GM12878 (cell line): ENCODE data around the gene HCCS. TPM values are rescaled to one million over a fixed set of nuclear protein-coding genes. Genes with fewer than 3 reads are reported as not detected.

Source experiments
- ATAC-seq: fragments of 200-7000 bp; cut with Tn5 transposase; 3 replicates; pipeline ENCODE4 v1.9.1; 2020; ENCODE audit warnings: mild to moderate bottlenecking, moderate library complexity
- BruUV-seq: library from RNA; stranded (reverse); fragments of 400-500 nt; replicated peaks from 2 replicates; lab custom pipeline; 2021; lab: Mats Ljungman, UMichigan
- CTCF ChIA-PET: fragments of 300-600 bp; sonication (Branson Sonifier 250); formaldehyde crosslinking; extraction: SDS; loops from one replicate; lab custom pipeline; 2021; ENCODE audit warnings: inconsistent platforms; lab: Yijun Ruan, JAX
- POLR2A ChIA-PET: fragments of 350-600 bp; formaldehyde crosslinking; extraction: SDS; loops from one replicate; lab custom pipeline; 2021; ENCODE audit warnings: inconsistent platforms; lab: Charles Lee
- RAD21 ChIA-PET: fragments of 300-600 bp; sonication (Branson Sonifier 250); formaldehyde crosslinking; loops from one replicate; lab custom pipeline; 2023; ENCODE audit warnings: antibody characterized with exemption; ENCODE audit not compliant: unreplicated experiment; lab: Charles Lee
- SMC1A ChIA-PET: fragments of 300-600 bp; sonication (Branson Sonifier 250); formaldehyde crosslinking; loops from one replicate; lab custom pipeline; 2023; ENCODE audit not compliant: unreplicated experiment, uncharacterized antibody; lab: Charles Lee
- DNase-seq: peaks from one replicate; pipeline ENCODE4 v3.0.0-alpha.2; 2011; ENCODE audit warnings: low read depth, low spot score
- FAIRE-seq: peaks from 3 replicates; lab custom pipeline; 2011; peaks lifted over from hg19 to GRCh38; lab: Jason Lieb, UNC
- H2AFZ ChIP-seq: 2 replicates; pipeline ENCODE4 v1.6.0; 2011; ENCODE audit warnings: low read depth, low read length, control low read depth; ENCODE audit not compliant: control insufficient read depth
- H3K27ac ChIP-seq: 2 replicates; pipeline ENCODE4 v1.5.1; 2011; ENCODE audit warnings: control low read depth; ENCODE audit not compliant: control insufficient read depth, insufficient read depth
- H3K27me3 ChIP-seq, 2 experiments: replicated peaks in 1 of 2; 2 replicates each; pipeline versions ENCODE4 v1.6.0 to v1.6.1; 2011; ENCODE audit warnings: low read length in 1 of 2; ENCODE audit not compliant: control insufficient read depth in 2 of 2, insufficient read depth in 2 of 2
- H3K36me3 ChIP-seq, 2 experiments: 2 replicates each; pipeline ENCODE4 v1.5.1; 2011; ENCODE audit warnings: low read length in 1 of 2; ENCODE audit not compliant: control insufficient read depth in 2 of 2, insufficient read depth in 2 of 2
- H3K4me1 ChIP-seq: 2 replicates; pipeline ENCODE4 v1.6.1; 2011; ENCODE audit warnings: mild to moderate bottlenecking, low read length, moderate library complexity, mixed read lengths; ENCODE audit not compliant: control insufficient read depth, insufficient read depth
- H3K4me2 ChIP-seq: 2 replicates; pipeline ENCODE4 v1.6.0; 2011; ENCODE audit warnings: control low read depth; ENCODE audit not compliant: control insufficient read depth, insufficient read depth
- H3K4me3 ChIP-seq: fragments of 200-600 bp; sonication (generic); 2 replicates; pipeline ENCODE4 v1.5.1; 2016
- H3K79me2 ChIP-seq: 2 replicates; pipeline ENCODE4 v1.6.0; 2011; ENCODE audit warnings: low read length; ENCODE audit not compliant: control insufficient read depth, insufficient read depth
- H3K9ac ChIP-seq: 2 replicates; pipeline ENCODE4 v1.8.0; 2011; ENCODE audit warnings: low read length, control low read depth, mixed read lengths; ENCODE audit not compliant: control insufficient read depth, insufficient read depth
- H3K9me3 ChIP-seq: replicated peaks from 3 replicates; pipeline ENCODE4 v1.5.1; 2011; ENCODE audit warnings: mild to moderate bottlenecking, low read length; ENCODE audit not compliant: control insufficient read depth, insufficient read depth
- H4K20me1 ChIP-seq: 2 replicates; pipeline ENCODE4 v1.6.0; 2011; ENCODE audit not compliant: control insufficient read depth, insufficient read depth
- CEBPZ ChIP-seq: fragments of 150-350 bp; IDR thresholded peaks from 2 replicates; pipeline ENCODE4 v1.6.1; 2016; ENCODE audit warnings: low read depth, low read length
- KLF5 ChIP-seq: fragments of 450-650 bp; IDR thresholded peaks from 2 replicates; pipeline ENCODE4 v1.6.1; 2014; ENCODE audit warnings: mild to moderate bottlenecking; ENCODE audit not compliant: partially characterized antibody
- MYB ChIP-seq: fragments of 150-350 bp; IDR thresholded peaks from 2 replicates; pipeline ENCODE4 v1.6.1; 2014; ENCODE audit warnings: mild to moderate bottlenecking, low read depth, low read length, borderline replicate concordance
- NFIC ChIP-seq: IDR thresholded peaks from 2 replicates; pipeline ENCODE4 v1.6.1; 2012; ENCODE audit warnings: low read depth, mild to moderate bottlenecking, inconsistent platforms, low read length, moderate library complexity
- NFXL1 ChIP-seq: fragments of 450-650 bp; IDR thresholded peaks from 2 replicates; pipeline ENCODE4 v1.6.1; 2017; ENCODE audit warnings: antibody characterized with exemption, mild to moderate bottlenecking, borderline replicate concordance
- NRF1 ChIP-seq: conservative IDR thresholded peaks from 2 replicates; pipeline ENCODE4 v1.6.1; 2011; ENCODE audit warnings: mild to moderate bottlenecking, low read depth, low read length, improper control_type of control experiment
- PAX8 ChIP-seq: fragments of 450-650 bp; IDR thresholded peaks from 2 replicates; pipeline ENCODE4 v1.6.1; 2017; ENCODE audit warnings: mild to moderate bottlenecking, moderate library complexity
- SP1 ChIP-seq: IDR thresholded peaks from one replicate; pipeline ENCODE4 v1.6.1; 2011; ENCODE audit warnings: low read depth, low read length
- TBL1XR1 ChIP-seq: IDR thresholded peaks from 2 replicates; pipeline ENCODE4 v1.6.1; 2012; ENCODE audit warnings: low read depth, low read length, improper control_type of control experiment
- USF1 ChIP-seq: IDR thresholded peaks from 2 replicates; pipeline ENCODE4 v1.6.1; 2011; ENCODE audit warnings: borderline replicate concordance, low read depth, mild to moderate bottlenecking, moderate library complexity, mixed read lengths, low read length; ENCODE audit not compliant: insufficient read depth; ENCODE audit errors: extremely low read length
- ZNF622 ChIP-seq: fragments of 450-650 bp; IDR thresholded peaks from 2 replicates; pipeline ENCODE4 v1.6.1; 2017; ENCODE audit warnings: mild to moderate bottlenecking, inconsistent platforms
- ZZZ3 ChIP-seq: IDR thresholded peaks from 2 replicates; pipeline ENCODE4 v1.6.1; 2011; ENCODE audit warnings: low read depth; ENCODE audit not compliant: control insufficient read depth, insufficient read length
- WGBS: methylation state at CpG from one replicate; pipeline ENCODE4 v1.1.6; 2016; ENCODE audit warnings: low lambda C conversion rate; ENCODE audit not compliant: insufficient replicate concordance, insufficient coverage; ENCODE audit errors: missing lambda C conversion rate; 5-methylcytosine and 5-hydroxymethylcytosine counted together
- in situ Hi-C: fragments of 300-500 bp; cut with MboI; formaldehyde crosslinking; loops from 9 replicates; pipeline ENCODE4 v1.14.3; 2018; ENCODE audit warnings: mixed read lengths
- intact Hi-C: fragments of 100-400 bp; cut with micrococcal nuclease; formaldehyde crosslinking; loops from one replicate; pipeline ENCODE4 v1.14.2; 2022; ENCODE audit not compliant: unreplicated experiment
- polyA plus RNA-seq, 11 experiments: library from polyadenylated mRNA; depleted of rRNA in 4 of 11; unstranded in 6 of 11; stranded (reverse) in 5 of 11; fragments of >200 nt; fragmentation: Nextera tagmentation in 4 of 11; fragmentation: Illumina TruSeq in 1 of 11; extraction: Ambion mirVana in 4 of 11; extraction: Trizol in 1 of 11; gene quantifications; 1 replicate in 1 of 11; 2 replicates in 10 of 11; pipeline versions ENCODE4 v1.2.1 to v1.2.3, GENCODE V29; 2011 to 2016; ENCODE audit warnings: inconsistent platforms in 2 of 11, missing spikeins in 2 of 11, low read depth in 1 of 11
- total RNA-seq, 4 experiments: library from RNA; depleted of rRNA in 3 of 4; stranded (reverse); fragments of >200 nt in 3 of 4; fragmentation: Illumina TruSeq in 1 of 4; extraction: Trizol in 1 of 4; gene quantifications; 2 replicates each; pipeline versions ENCODE4 v1.2.1 to v1.2.3, GENCODE V29; 2013 to 2021

Gene HCCS
- total and polyA plus RNA-seq, 10 of the 15 experiments (the other 5 are each of a cell fraction or from before 2014, with no cell fraction given), result 11.8 to 69.6 (median 36.9) TPM

GRCh38 chrX:11073381-11073780 is 37.8 kb upstream of the HCCS start:
- DNase-seq, result no peak
- Histone ChIP-seq H3K4me2 (no peak overlapping the region), H4K20me1 (no peaks in the 10 kb centered on the region), H3K4me3 (no peak overlapping the region), H3K36me3 (no peaks in the 10 kb centered on the region), H3K9ac (no peak overlapping the region), H3K27me3 (no peaks in the 10 kb centered on the region), H3K9me3 (no peaks in the 10 kb centered on the region), H2AFZ (no peak overlapping the region), H3K79me2 (no peaks in the 10 kb centered on the region), H3K27ac (no peak overlapping the region), H3K4me1 (no peaks in the 10 kb centered on the region)
- WGBS, result 54% methylated on average over 1 of the region's 1 CpG
- CTCF ChIA-PET, result no interaction called here
- no peak for FAIRE-seq
- in situ Hi-C loops, result no loop called here
- BruUV-seq, result no TSS peak
- TF ChIP-seq USF1, result no peak
- TF ChIP-seq PAX8, result no peak
- TF ChIP-seq ZZZ3, result no peak
- TF ChIP-seq NFXL1, result no peak
- no peak for TF ChIP-seq MYB
- no peak for TF ChIP-seq KLF5
- TF ChIP-seq NRF1, result no peak
- no peak for TF ChIP-seq SP1
- no peak for TF ChIP-seq NFIC
- TF ChIP-seq TBL1XR1, result no peak
- no peak for TF ChIP-seq CEBPZ
- TF ChIP-seq ZNF622, result no peak
- ATAC-seq, result no peak
- POLR2A ChIA-PET, result no interaction called here
- SMC1A ChIA-PET, result no interaction called here
- RAD21 ChIA-PET, result no interaction called here
- intact Hi-C loops, result no loop called here
